ENCODE measurements around the gene PDE8B.

DNA sequence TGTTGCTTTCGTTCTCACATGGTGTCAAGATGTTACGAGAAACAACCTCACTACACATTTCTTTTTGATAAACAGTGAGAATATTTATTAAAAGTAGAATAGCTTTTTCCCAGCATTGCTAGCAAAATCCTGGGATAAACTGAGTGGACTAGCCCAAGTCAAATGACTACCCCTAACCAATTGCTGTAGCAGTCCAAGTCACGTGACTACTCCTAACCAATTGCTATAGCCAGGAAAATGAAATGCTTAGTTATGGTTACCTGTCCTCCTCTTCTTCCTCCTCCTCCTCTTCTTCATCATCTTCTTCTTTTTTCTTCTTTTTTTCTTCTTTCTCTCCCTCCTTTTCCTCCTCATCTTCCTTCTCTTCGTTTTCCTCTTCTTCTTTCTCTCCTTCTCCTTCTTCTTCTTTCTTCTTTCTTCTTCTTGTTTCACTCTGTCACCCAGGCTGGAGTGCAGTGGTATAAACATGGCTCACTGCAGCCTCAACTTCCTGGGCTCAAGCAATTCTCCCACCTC lies 85.4 kb downstream of the PDE8B start:
- TF ChIP-seq EZH2 (IDR thresholded peaks at IDR 0.05; ENCODE audit: borderline replicate concordance, low read length), result no peak
- TF ChIP-seq CTCF (IDR thresholded peaks at IDR 0.05; ENCODE audit: low read length), result no peak
